ENCODE results near the gene PPIG. TPM values are rescaled to one million over a fixed set of nuclear protein-coding genes. Genes with fewer than 3 reads are reported as not detected.

The PPIG gene
- total and polyA plus RNA-seq, 2 of the 4 experiments (the other 2 are of a cell fraction), result 10.4 to 16.7 TPM

GRCh38 chr2:169619946-169620345 is 35.8 kb downstream of the PPIG start:
- dilution Hi-C loops (cut with HindIII; ENCODE audit: low sequenced_read_pairs, unreplicated experiment), result no loop called here
- H2AK5ac ChIP-seq (ENCODE audit: low read depth, low read length), result no peak overlapping the region
- DNase-seq, result no peak

More at GRCh38 chr2:169619946-169620345, 35.8 kb downstream of the PPIG start:
- Histone ChIP-seq H3K23ac (ENCODE audit: low read depth, low read length) (no peak overlapping the region), H3K4me3 (ENCODE audit: insufficient read depth, low read depth, low read length) (no peak overlapping the region), H4K5ac (ENCODE audit: low read depth, low read length) (no peak overlapping the region), H3K27me3 (ENCODE audit: control insufficient read depth, insufficient read depth, low read length) (no peaks in the 10 kb centered on the region), H3K9ac (ENCODE audit: low read depth, low read length) (no peak overlapping the region), H3K18ac (ENCODE audit: low read depth, low read length) (no peak overlapping the region), H2AFZ (replicated peaks; ENCODE audit: low read length, poor library complexity) (no peak overlapping the region), H2BK20ac (ENCODE audit: low read depth, low read length) (no peak overlapping the region), H3K9me3 (ENCODE audit: control insufficient read depth, insufficient read depth, low read length) (0 out of 2 replicates have a peak, but pooled peaks cover 2% of the 10 kb centered on the region), H3K9me1 (ENCODE audit: insufficient read depth, low read length) (no peaks in the 10 kb centered on the region), H3K4me2 (ENCODE audit: low read depth, low read length) (no peak overlapping the region), H3K14ac (replicated peaks; ENCODE audit: low read depth, low read length) (no peak overlapping the region), H3K36me3 (ENCODE audit: control insufficient read depth, insufficient read depth, low read length) (peaks cover 16% of the 10 kb centered on the region), H3K27ac (ENCODE audit: insufficient read depth, low read length) (no peak overlapping the region), H4K91ac (ENCODE audit: insufficient read depth, low read depth, low read length) (no peak overlapping the region), H4K8ac (ENCODE audit: low read depth in 2 of 2, low read length in 2 of 2) (no peak overlapping the region), H3K56ac (ENCODE audit: extremely low read depth, insufficient read depth, low read length) (no peak overlapping the region), H2AK9ac (replicated peaks; ENCODE audit: low read depth, low read length, poor library complexity) (no peak overlapping the region), H3K4me1 (ENCODE audit: control insufficient read depth, insufficient read depth, low read length) (no peaks in the 10 kb centered on the region), H3K79me1 (ENCODE audit: low read depth in 1 of 2, low read length in 2 of 2) (peaks cover 9 to 15% of the 10 kb centered on the region in 2 experiments), H3K4ac (ENCODE audit: low read depth, low read length) (no peak overlapping the region), H2BK120ac (ENCODE audit: low read depth, low read length) (no peak overlapping the region), H2BK5ac (ENCODE audit: low read depth, low read length, poor library complexity, severe bottlenecking) (no peak overlapping the region), H2BK15ac (ENCODE audit: low read depth, low read length) (no peak overlapping the region), H4K20me1 (ENCODE audit: insufficient read depth, low read length) (no peaks in the 10 kb centered on the region; the same call in 1 of the 2 replicates)
- WGBS, 2 experiments (ENCODE audit: extremely low coverage in 2 of 2, insufficient read length in 1 of 2), result no CpG with 5 or more reads among the region's 3 CpGs
- intact Hi-C loops (cut with micrococcal nuclease) (loop anchor here (5.0 kb wide), 1 partner anchor 33 kb away; no protein-coding TSS in a partner anchor), in situ Hi-C loops (cut with MboI; ENCODE audit: low sequenced_read_pairs) (no loop called here)
- TF ChIP-seq MAZ (IDR thresholded peaks at IDR 0.05; ENCODE audit: borderline replicate concordance, low read depth, low read length) (no peak), POLR2A (IDR thresholded peaks at IDR 0.05; ENCODE audit: low read depth, low read length) (no peak), SMC3 (IDR thresholded peaks at IDR 0.05; ENCODE audit: low read depth, low read length) (no peak), BHLHE40 (IDR thresholded peaks at IDR 0.05; ENCODE audit: low read depth, low read length) (no peak), FOS (IDR thresholded peaks at IDR 0.05; ENCODE audit: low read depth, low read length) (no peak), RCOR1 (IDR thresholded peaks at IDR 0.05; ENCODE audit: insufficient replicate concordance, low read length) (no peak), MAFK (IDR thresholded peaks at IDR 0.05; ENCODE audit: low read depth, low read length) (no peak), RFX5 (IDR thresholded peaks at IDR 0.05; ENCODE audit: low read depth, low read length) (no peak), ELK1 (IDR thresholded peaks at IDR 0.05; ENCODE audit: borderline replicate concordance, low read depth, low read length) (no peak), NFE2L2 (IDR thresholded peaks at IDR 0.05; ENCODE audit: low read depth, low read length) (no peak), CEBPB (IDR thresholded peaks at IDR 0.05; ENCODE audit: low read depth, low read length) (no peak), CHD1 (IDR thresholded peaks at IDR 0.05; ENCODE audit: low read depth, low read length) (no peak)
- ATAC-seq (ENCODE audit: low read depth), result no peak
- no TSS peak for BruUV-seq (replicated peaks)
- ChIA-PET POLR2A (ENCODE audit: unreplicated experiment) (no interaction called here), CTCF (no interaction called here)
